HG03575 (cell line): Measurements from ENCODE around the gene FAM32A.

Experiments
- ATAC-seq: cut with Tn5 transposase; IDR thresholded peaks from one replicate; pipeline ENCODE4 v1.9.1; 2021; ENCODE audit not compliant: unreplicated experiment, insufficient number of reproducible peaks, low FRiP score; ENCODE audit errors: extremely low read depth

The FAM32A gene

GRCh38 chr19:16185123-16185767 is at the start of gene FAM32A:
FAM32A (plus strand) TSS chr19:16185410; CDS start chr19:16185443, 33 bp downstream.
- peak; percentile 47 for ATAC-seq

- ATAC-seq: no peak
These were observed 49.6 kb upstream of the FAM32A start for GRCh38 chr19:16135430-16136127.

- ATAC-seq: no peak
These were observed 48.8 kb upstream of the FAM32A start for GRCh38 chr19:16136185-16136999.

- ATAC-seq: no peak
These were observed 45.5 kb upstream of the FAM32A start for GRCh38 chr19:16139752-16140151.

GRCh38 chr19:16141043-16141442 is 44.2 kb upstream of the FAM32A start:
- no peak for ATAC-seq

GRCh38 chr19:16142032-16142580 is 43.1 kb upstream of the FAM32A start:
- no peak for ATAC-seq

- no peak for ATAC-seq
These were observed 41.6 kb upstream of the FAM32A start, which contains the start of gene HSH2D for GRCh38 chr19:16143399-16144215. HSH2D (plus strand) TSS chr19:16143685; CDS start chr19:16148751, 5,066 bp downstream.

- no peak for ATAC-seq
These were observed 41.0 kb upstream of the FAM32A start for GRCh38 chr19:16144216-16144581.

GRCh38 chr19:16146112-16146511 is 39.1 kb upstream of the FAM32A start:
- no peak for ATAC-seq

GRCh38 chr19:16148443-16149229 is 36.6 kb upstream of the FAM32A start:
- ATAC-seq: no peak

- no peak for ATAC-seq
These were observed 31.5 kb upstream of the FAM32A start for GRCh38 chr19:16153582-16154336.

GRCh38 chr19:16154557-16154956 is 30.7 kb upstream of the FAM32A start:
- ATAC-seq: no peak

- ATAC-seq: no peak
These were observed 30.1 kb upstream of the FAM32A start for GRCh38 chr19:16155128-16155527.

- ATAC-seq: no peak
These were observed 28.3 kb upstream of the FAM32A start for GRCh38 chr19:16156904-16157303.

GRCh38 chr19:16157601-16158000 is 27.6 kb upstream of the FAM32A start:
- ATAC-seq: no peak

GRCh38 chr19:16159655-16160054 is 25.6 kb upstream of the FAM32A start:
- ATAC-seq: no peak

- ATAC-seq: no peak
These were observed 24.7 kb upstream of the FAM32A start for GRCh38 chr19:16160445-16160942.
